Nephron progenitor cell (in vitro differentiated cells): ENCODE results near the gene MOB3A.

ENCODE experiments used
- DNase-seq: peaks from one replicate; pipeline ENCODE4 v3.0.0; 2021
- H3K27ac Mint-ChIP-seq: 2 replicates; pipeline ENCODE4 v1.8.0; 2021; ENCODE audit warnings: mild to moderate bottlenecking, moderate library complexity, mixed read lengths
- H3K27me3 Mint-ChIP-seq: 2 replicates; pipeline ENCODE4 v1.8.0; 2021; ENCODE audit warnings: mild to moderate bottlenecking, low read depth, mixed read lengths; ENCODE audit not compliant: poor library complexity
- H3K36me3 Mint-ChIP-seq: 2 replicates; pipeline ENCODE4 v1.8.0; 2021; ENCODE audit warnings: low read depth, mixed read lengths
- H3K4me1 Mint-ChIP-seq: 2 replicates; pipeline ENCODE4 v1.8.0; 2021; ENCODE audit warnings: mixed read lengths
- H3K4me3 Mint-ChIP-seq: 2 replicates; pipeline ENCODE4 v1.8.0; 2021; ENCODE audit warnings: mild to moderate bottlenecking, moderate library complexity, mixed read lengths
- H3K9me3 Mint-ChIP-seq: 2 replicates; pipeline ENCODE4 v1.8.0; 2021; ENCODE audit warnings: mild to moderate bottlenecking, moderate library complexity, mixed read lengths
- TF ChIP-seq, protein P1 (sequence below): fragments of 200-600 bp; sonication (generic); IDR thresholded peaks from 2 replicates; pipeline ENCODE4 v1.5.0; 2021; ENCODE audit warnings: antibody characterized with exemption

The MOB3A gene

DNA sequence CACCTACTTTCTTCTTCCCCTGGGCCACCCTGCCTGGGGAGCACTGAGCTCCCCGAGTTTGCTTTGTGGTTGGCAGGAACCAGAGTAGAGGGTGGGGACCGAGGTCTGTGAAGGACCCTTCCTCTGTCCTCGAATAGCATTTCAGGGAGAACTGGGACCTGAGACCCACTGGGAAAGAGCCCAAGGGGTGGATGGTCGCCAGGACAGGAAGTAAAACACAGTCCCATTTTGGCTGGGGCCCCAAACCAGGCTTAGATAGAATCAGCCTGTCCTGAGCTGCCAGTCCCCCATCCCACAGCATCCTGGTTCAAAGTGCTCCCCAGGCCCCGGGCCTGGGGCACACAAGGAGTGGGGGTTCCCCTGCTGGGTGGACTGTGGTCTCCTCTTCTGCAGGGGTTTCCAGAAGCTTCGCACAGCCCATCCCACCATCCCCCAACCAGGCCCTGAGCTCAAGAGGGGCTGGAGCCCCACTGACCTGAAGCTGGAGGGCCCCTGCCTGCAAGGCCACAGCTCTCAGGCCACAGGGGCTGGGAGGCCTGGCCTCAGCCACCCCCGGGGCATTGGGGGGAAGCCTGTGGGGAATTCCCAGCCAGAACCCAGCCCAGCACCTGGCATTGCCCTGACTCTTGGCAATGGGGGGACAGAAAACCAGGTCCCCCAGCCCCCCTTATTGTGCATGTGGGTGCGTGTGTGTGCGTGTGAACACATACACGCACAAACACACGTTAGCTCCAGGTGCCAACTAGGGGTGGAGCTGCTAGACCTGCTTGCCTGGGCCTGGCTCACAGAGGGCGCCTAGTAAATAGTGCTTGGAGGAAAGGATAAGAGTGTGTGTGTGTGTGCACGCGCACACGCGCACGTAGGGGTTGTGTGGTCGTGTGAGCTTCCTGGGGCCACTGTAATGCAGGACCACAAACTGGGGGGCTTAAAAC is 44.1 kb downstream of the MOB3A start:
- H3K36me3 Mint-ChIP-seq = no peaks in the 10 kb centered on the region
- H3K4me1 Mint-ChIP-seq = peaks cover 38% of the 10 kb centered on the region
- TF ChIP-seq, protein P1, sequence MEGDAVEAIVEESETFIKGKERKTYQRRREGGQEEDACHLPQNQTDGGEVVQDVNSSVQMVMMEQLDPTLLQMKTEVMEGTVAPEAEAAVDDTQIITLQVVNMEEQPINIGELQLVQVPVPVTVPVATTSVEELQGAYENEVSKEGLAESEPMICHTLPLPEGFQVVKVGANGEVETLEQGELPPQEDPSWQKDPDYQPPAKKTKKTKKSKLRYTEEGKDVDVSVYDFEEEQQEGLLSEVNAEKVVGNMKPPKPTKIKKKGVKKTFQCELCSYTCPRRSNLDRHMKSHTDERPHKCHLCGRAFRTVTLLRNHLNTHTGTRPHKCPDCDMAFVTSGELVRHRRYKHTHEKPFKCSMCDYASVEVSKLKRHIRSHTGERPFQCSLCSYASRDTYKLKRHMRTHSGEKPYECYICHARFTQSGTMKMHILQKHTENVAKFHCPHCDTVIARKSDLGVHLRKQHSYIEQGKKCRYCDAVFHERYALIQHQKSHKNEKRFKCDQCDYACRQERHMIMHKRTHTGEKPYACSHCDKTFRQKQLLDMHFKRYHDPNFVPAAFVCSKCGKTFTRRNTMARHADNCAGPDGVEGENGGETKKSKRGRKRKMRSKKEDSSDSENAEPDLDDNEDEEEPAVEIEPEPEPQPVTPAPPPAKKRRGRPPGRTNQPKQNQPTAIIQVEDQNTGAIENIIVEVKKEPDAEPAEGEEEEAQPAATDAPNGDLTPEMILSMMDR = no peak
- no peaks in the 10 kb centered on the region for H3K9me3 Mint-ChIP-seq
- no peak overlapping the region for H3K27ac Mint-ChIP-seq
- H3K4me3 Mint-ChIP-seq = peak overlapping the region; percentile 59
- no peaks in the 10 kb centered on the region for H3K27me3 Mint-ChIP-seq
- no peak for DNase-seq

DNA sequence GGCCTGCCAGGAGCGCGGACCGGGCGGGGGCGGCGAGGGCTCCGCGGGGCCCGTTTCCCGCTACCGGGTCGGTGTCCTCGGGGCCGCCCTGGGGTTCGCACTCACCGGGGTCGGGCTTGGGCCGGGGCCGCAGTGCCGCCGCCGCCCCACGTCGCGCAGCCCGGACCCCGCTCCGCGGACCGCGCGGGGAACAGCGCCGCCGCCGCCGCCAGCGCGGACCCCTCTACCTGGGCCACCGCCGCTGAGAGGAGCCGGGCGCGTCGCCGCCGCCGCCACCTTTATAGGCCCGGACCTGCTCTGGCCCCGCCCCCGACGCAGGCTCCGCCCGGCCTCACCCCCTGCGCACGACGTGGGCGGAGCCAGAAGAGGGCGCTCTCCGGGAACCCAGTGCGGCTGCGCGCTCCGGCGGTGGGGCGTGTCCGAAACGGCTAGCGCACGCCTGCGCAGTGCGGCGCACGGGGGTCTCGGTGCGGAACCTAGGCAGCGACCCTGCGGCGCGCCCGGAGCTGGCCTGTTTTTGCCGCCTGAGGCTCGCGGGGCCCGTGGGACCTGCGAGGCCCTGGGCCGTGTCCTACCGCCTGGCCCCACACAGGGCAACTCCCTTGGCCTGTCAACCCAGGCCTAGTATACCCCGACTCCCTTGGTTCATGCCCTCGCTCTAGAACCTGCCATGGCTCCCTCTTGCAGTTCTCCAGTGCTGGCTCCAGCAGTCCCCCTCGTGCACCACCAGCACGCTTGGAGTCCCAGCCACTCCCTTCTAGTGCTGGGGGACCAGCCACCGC is 44.9 kb downstream of the MOB3A start, which contains the start of gene MKNK2:
Gene MKNK2 (minus strand): TSS at position 254 of the 782 bp plus-strand sequence. CDS start 393 bp downstream, outside the sequence.
- no peaks in the 10 kb centered on the region for H3K36me3 Mint-ChIP-seq
- H3K4me3 Mint-ChIP-seq = peak within 1 kb of the TSS; percentile 87
- TF ChIP-seq, protein P1 = no peak
- no peak within 1 kb of the TSS for H3K27ac Mint-ChIP-seq
- H3K4me1 Mint-ChIP-seq = peaks cover 36% of the 10 kb centered on the region
- H3K9me3 Mint-ChIP-seq = no peaks in the 10 kb centered on the region
- no peaks in the 10 kb centered on the region for H3K27me3 Mint-ChIP-seq
- DNase-seq = peak; percentile 99

DNA sequence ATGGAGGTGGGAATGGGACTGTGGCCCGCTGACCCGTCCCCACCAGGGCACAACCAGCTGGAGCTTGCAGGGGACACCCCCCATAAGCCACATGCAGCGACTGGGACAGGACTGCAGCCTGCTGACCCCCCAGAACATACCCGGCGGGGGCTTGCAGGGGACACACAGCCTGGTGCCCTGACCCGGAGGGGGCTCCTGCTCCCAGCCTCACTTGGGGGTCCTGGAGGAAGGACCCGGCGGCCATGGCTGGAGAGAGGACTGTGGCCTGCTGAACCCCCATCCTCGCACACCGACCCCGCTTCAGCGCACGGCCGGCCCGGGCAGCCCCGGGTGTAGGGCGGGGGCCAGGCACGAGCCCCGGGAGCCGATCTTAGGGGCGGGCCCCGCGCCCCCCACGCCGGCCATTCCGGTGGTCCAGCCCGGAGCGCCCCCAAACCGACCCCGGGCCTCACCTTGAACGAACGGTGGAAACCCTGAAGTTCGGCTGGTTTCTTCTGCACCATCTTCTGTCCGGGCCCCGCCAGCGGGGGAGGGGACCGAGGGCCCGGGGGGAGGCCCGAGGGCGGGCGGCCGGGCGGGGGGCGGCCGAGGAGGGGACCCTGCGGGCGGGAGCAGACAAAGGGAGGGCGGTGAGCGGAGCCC is 45.7 kb downstream of the MOB3A start:
- DNase-seq = peak; percentile 46
- H3K4me3 Mint-ChIP-seq = peak overlapping the region; percentile 87
- H3K27ac Mint-ChIP-seq = no peak overlapping the region
- H3K27me3 Mint-ChIP-seq = no peaks in the 10 kb centered on the region
- H3K4me1 Mint-ChIP-seq = peaks cover 30% of the 10 kb centered on the region
- no peaks in the 10 kb centered on the region for H3K9me3 Mint-ChIP-seq
- TF ChIP-seq, protein P1 = no peak
- no peaks in the 10 kb centered on the region for H3K36me3 Mint-ChIP-seq

DNA sequence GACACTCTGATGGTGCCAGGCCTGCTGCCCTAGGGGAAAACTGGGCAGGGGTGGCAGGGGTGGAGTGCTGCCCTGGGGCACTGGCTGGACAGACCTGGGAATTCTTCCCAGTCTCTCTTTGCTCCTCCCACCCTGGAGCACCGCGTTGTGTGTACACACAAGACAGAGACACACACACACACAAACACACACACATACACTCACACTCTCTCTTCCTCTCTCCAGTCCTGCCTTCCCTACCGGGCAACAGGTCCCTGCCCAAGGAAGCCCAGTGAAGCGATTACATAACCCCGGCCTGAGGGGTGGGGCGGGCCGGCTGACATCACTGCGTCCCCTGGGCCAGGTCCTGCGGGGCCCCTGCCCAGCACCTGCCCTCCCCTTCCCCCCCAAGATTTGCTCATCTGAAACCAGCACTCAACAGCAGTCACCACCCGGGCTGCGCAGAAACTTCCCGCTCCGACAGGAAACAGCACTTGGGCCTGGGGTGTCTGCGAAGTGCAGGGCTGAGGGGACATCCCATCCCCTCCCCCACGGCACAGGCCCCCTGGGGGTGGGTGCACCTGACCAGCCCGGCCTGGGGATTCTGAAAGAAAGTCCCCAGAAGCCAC is 46.3 kb downstream of the MOB3A start:
- Mint-ChIP-seq H3K36me3 (no peaks in the 10 kb centered on the region), H3K4me1 (peaks cover 24% of the 10 kb centered on the region), H3K4me3 (peak overlapping the region; percentile 87), H3K9me3 (no peaks in the 10 kb centered on the region), H3K27ac (peak overlapping the region; percentile 29), H3K27me3 (no peaks in the 10 kb centered on the region)
- peak; percentile 53 for DNase-seq
- TF ChIP-seq, protein P1 = no peak

DNA sequence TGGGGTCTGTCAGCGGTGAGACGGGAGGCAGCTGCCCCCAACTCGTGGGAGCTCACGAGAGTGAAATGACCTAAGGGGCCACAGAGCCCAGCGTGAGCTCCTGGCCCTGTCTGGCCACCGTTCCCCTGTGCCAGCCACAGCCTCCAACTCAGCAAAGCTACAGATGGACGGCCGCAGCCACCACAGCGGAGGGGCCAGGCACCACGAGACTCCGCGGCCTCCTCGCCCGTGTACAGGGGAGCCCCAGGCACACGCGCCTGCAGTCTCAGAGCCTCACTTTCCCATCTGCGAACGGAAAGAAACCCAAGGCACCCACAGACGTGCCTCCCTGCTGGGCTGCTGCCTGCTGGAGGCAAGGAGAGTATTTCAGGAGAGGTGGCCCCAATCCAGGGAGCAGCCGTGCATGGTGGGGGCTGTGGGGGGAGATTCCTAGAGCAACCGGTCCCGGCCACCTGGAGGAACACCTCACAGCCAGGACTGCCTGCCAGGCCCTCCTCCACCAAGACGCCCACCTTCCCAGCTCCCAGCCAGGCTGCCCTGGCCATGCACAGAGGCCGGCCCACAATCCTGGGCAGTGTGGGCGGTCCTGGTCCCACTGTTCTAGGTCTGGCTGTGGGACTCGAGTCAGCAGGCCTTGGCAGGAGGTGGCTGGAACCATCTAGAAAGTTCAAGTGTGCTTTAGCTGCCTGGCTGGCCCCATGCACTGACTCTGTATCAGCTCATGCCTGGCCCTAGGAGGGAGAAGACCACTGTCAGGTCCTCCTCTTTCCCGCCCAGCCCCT is 47.0 kb downstream of the MOB3A start:
- no peak for DNase-seq
- TF ChIP-seq, protein P1 = no peak

More for the DNA sequence above, 47.0 kb downstream of the MOB3A start:
- H3K4me1 Mint-ChIP-seq = peaks cover 22% of the 10 kb centered on the region
- H3K9me3 Mint-ChIP-seq = no peaks in the 10 kb centered on the region
- no peak overlapping the region for H3K27ac Mint-ChIP-seq
- no peaks in the 10 kb centered on the region for H3K27me3 Mint-ChIP-seq
- H3K36me3 Mint-ChIP-seq = no peaks in the 10 kb centered on the region
- peak overlapping the region; percentile 87 for H3K4me3 Mint-ChIP-seq
